SU-DHL-6 (cell line): ENCODE measurements around the gene FBXO11.

Source experiments
- EZH2phosphoT487 ChIP-seq: fragments of 200-600 bp; sonication (generic), shearing (Covaris generic); conservative IDR thresholded peaks from 2 replicates; pipeline ENCODE4 v1.6.1; 2018; ENCODE audit warnings: mild to moderate bottlenecking, antibody characterized with exemption, low read length, moderate library complexity, mixed read lengths
- TF ChIP-seq, protein P1 (sequence below): fragments of 200-600 bp; sonication (generic); IDR thresholded peaks from one replicate; pipeline ENCODE4 v1.5.1; 2017; ENCODE audit warnings: antibody characterized with exemption, mild to moderate bottlenecking, low read length, moderate library complexity; ENCODE audit not compliant: insufficient read depth, poor library complexity, severe bottlenecking

DNA sequence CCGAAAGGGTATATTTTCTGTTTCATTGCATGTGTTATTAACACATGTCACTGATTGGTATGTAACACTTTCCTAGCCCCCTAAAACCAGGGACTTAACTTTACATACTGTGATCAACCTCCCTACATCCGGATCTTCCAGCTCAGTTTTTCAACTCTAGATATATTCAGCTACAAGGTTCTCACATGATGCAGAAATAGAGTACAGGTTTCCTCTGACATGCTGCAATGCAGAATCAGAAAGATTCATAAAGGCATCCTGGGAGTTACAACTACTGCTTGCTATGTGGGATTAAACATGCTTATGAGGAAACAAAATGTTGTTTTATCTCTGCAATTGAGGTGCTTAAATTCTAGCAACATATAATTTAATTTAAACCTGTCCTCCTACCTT lies 14.0 kb downstream of the FBXO11 start:
- TF ChIP-seq, protein P1, sequence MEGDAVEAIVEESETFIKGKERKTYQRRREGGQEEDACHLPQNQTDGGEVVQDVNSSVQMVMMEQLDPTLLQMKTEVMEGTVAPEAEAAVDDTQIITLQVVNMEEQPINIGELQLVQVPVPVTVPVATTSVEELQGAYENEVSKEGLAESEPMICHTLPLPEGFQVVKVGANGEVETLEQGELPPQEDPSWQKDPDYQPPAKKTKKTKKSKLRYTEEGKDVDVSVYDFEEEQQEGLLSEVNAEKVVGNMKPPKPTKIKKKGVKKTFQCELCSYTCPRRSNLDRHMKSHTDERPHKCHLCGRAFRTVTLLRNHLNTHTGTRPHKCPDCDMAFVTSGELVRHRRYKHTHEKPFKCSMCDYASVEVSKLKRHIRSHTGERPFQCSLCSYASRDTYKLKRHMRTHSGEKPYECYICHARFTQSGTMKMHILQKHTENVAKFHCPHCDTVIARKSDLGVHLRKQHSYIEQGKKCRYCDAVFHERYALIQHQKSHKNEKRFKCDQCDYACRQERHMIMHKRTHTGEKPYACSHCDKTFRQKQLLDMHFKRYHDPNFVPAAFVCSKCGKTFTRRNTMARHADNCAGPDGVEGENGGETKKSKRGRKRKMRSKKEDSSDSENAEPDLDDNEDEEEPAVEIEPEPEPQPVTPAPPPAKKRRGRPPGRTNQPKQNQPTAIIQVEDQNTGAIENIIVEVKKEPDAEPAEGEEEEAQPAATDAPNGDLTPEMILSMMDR: no peak
- TF ChIP-seq EZH2phosphoT487: no peak
